Measurements from ENCODE around the gene SYPL2. TPM values are rescaled to one million over a fixed set of nuclear protein-coding genes. Genes with fewer than 3 reads are reported as not detected.
A peak's percentile ranks its signal among the peaks of the same experiment; 100 is the strongest.

The SYPL2 gene
- total RNA-seq, result not detected

- H3K4me1 Mint-ChIP-seq (ENCODE audit: low read depth in 2 of 2), result peaks cover 0 to 3% of the 10 kb centered on the region in 2 donors
- no peaks in the 10 kb centered on the region for H3K36me3 Mint-ChIP-seq
- peak within 1 kb of the TSS; percentile 66 for H3K4me3 Mint-ChIP-seq
Observed at GRCh38 chr1:109466452-109467300, at the start of gene SYPL2. TSS of gene SYPL2 (plus strand) at chr1:109466546. CDS start at chr1:109466844, 298 bp downstream.

GRCh38 chr1:109423498-109423897 is 42.8 kb upstream of the SYPL2 start:
- ATAC-seq (no peak), DNase-seq (ENCODE audit: low spot score) (no peak)
- Mint-ChIP-seq H3K9me3 (no peaks in the 10 kb centered on the region), H3K36me3 (peaks cover 14% of the 10 kb centered on the region), H3K27ac (peak overlapping the region; percentile 75 to 81), H3K4me1 (ENCODE audit: low read depth in 2 of 2) (peaks cover 28 to 30% of the 10 kb centered on the region in 2 donors), H3K27me3 (no peaks in the 10 kb centered on the region), H3K4me3 (peak overlapping the region; percentile 94)

More at GRCh38 chr1:109466452-109467300, at the start of gene SYPL2:
- DNase-seq (ENCODE audit: low spot score) (no peak), ATAC-seq (peak; percentile 56 to 66)
- Mint-ChIP-seq H3K27ac (no peak within 1 kb of the TSS), H3K27me3 (peaks cover 53 to 63% of the 10 kb centered on the region in 2 donors), H3K9me3 (no peaks in the 10 kb centered on the region)

- peaks cover 14% of the 10 kb centered on the region for H3K36me3 Mint-ChIP-seq
- H3K4me1 Mint-ChIP-seq (ENCODE audit: low read depth in 2 of 2), result peaks cover 28 to 30% of the 10 kb centered on the region in 2 donors
- no peaks in the 10 kb centered on the region for H3K27me3 Mint-ChIP-seq
- H3K4me3 Mint-ChIP-seq, result peak overlapping the region; percentile 94
- DNase-seq (ENCODE audit: low spot score) (peak; percentile 83), ATAC-seq (peak; percentile 74 to 77)
- peak overlapping the region; percentile 75 to 81 for H3K27ac Mint-ChIP-seq
- H3K9me3 Mint-ChIP-seq, result no peaks in the 10 kb centered on the region
Observed at GRCh38 chr1:109425391-109426280, 40.7 kb upstream of the SYPL2 start.

- Mint-ChIP-seq H3K27ac (peak within 1 kb of the TSS; percentile 75 to 81), H3K36me3 (peaks cover 14% of the 10 kb centered on the region), H3K27me3 (peaks cover 0 to 4% of the 10 kb centered on the region in 2 donors), H3K4me1 (ENCODE audit: low read depth in 2 of 2) (peaks cover 28 to 30% of the 10 kb centered on the region in 2 donors), H3K9me3 (no peaks in the 10 kb centered on the region), H3K4me3 (peak within 1 kb of the TSS; percentile 94)
- DNase-seq (ENCODE audit: low spot score), result peak; percentile 96
- ATAC-seq, result peak; percentile 97 to 99
Observed at GRCh38 chr1:109426281-109427170, 39.8 kb upstream of the SYPL2 start, which contains the start of gene PSMA5. TSS of gene PSMA5 (minus strand) at chr1:109426448. CDS start at chr1:109426330, 118 bp downstream.

- DNase-seq (ENCODE audit: low spot score) (no peak), ATAC-seq (no peak)
- Mint-ChIP-seq H3K27me3 (peaks cover 0 to 4% of the 10 kb centered on the region in 2 donors), H3K27ac (peak overlapping the region; percentile 75 to 81), H3K4me3 (peak overlapping the region; percentile 94), H3K36me3 (peaks cover 11% of the 10 kb centered on the region), H3K9me3 (no peaks in the 10 kb centered on the region), H3K4me1 (ENCODE audit: low read depth in 2 of 2) (peaks cover 24 to 26% of the 10 kb centered on the region in 2 donors)
Observed at GRCh38 chr1:109427171-109427467, 39.2 kb upstream of the SYPL2 start.

- H3K4me3 Mint-ChIP-seq, result no peak overlapping the region
- H3K4me1 Mint-ChIP-seq (ENCODE audit: low read depth in 2 of 2), result peaks cover 1 to 4% of the 10 kb centered on the region in 2 donors
- H3K36me3 Mint-ChIP-seq, result no peaks in the 10 kb centered on the region
- no peak for ATAC-seq
- H3K27ac Mint-ChIP-seq, result no peak overlapping the region
- peaks cover 0 to 17% of the 10 kb centered on the region in 2 donors for H3K27me3 Mint-ChIP-seq
- no peak for DNase-seq (ENCODE audit: low spot score)
- no peaks in the 10 kb centered on the region for H3K9me3 Mint-ChIP-seq
Observed at GRCh38 chr1:109432336-109432735, 34.0 kb upstream of the SYPL2 start.

GRCh38 chr1:109433322-109433721 is 33.0 kb upstream of the SYPL2 start:
- Mint-ChIP-seq H3K36me3 (no peaks in the 10 kb centered on the region), H3K9me3 (no peaks in the 10 kb centered on the region), H3K4me3 (no peak overlapping the region), H3K4me1 (ENCODE audit: low read depth in 2 of 2) (no peaks in the 10 kb centered on the region), H3K27ac (no peak overlapping the region), H3K27me3 (peaks cover 0 to 17% of the 10 kb centered on the region in 2 donors)
- DNase-seq (ENCODE audit: low spot score) (no peak), ATAC-seq (no peak)

GRCh38 chr1:109434484-109434883 is 31.9 kb upstream of the SYPL2 start:
- no peaks in the 10 kb centered on the region for H3K4me1 Mint-ChIP-seq (ENCODE audit: low read depth in 2 of 2)
- H3K36me3 Mint-ChIP-seq, result no peaks in the 10 kb centered on the region

GRCh38 chr1:109438798-109439297 is 27.5 kb upstream of the SYPL2 start:
- DNase-seq (ENCODE audit: low spot score) (no peak), ATAC-seq (no peak)
- no peak overlapping the region for H3K27ac Mint-ChIP-seq
- H3K36me3 Mint-ChIP-seq, result no peaks in the 10 kb centered on the region
- peaks cover 0 to 6% of the 10 kb centered on the region in 2 donors for H3K27me3 Mint-ChIP-seq
- H3K4me3 Mint-ChIP-seq, result no peak overlapping the region
- H3K4me1 Mint-ChIP-seq (ENCODE audit: low read depth in 2 of 2), result no peaks in the 10 kb centered on the region
- H3K9me3 Mint-ChIP-seq, result no peaks in the 10 kb centered on the region

More at GRCh38 chr1:109434484-109434883, 31.9 kb upstream of the SYPL2 start:
- ATAC-seq, result no peak
- no peak overlapping the region for H3K4me3 Mint-ChIP-seq
- H3K9me3 Mint-ChIP-seq, result no peaks in the 10 kb centered on the region
- no peak overlapping the region for H3K27ac Mint-ChIP-seq
- DNase-seq (ENCODE audit: low spot score), result no peak
- peaks cover 0 to 17% of the 10 kb centered on the region in 2 donors for H3K27me3 Mint-ChIP-seq

- ATAC-seq (no peak), DNase-seq (ENCODE audit: low spot score) (no peak)
- H3K4me3 Mint-ChIP-seq, result no peak overlapping the region
- peaks cover 6% of the 10 kb centered on the region in 2 donors for H3K27me3 Mint-ChIP-seq
- no peak overlapping the region for H3K27ac Mint-ChIP-seq
- H3K4me1 Mint-ChIP-seq (ENCODE audit: low read depth in 2 of 2), result no peaks in the 10 kb centered on the region
- no peaks in the 10 kb centered on the region for H3K9me3 Mint-ChIP-seq
- no peaks in the 10 kb centered on the region for H3K36me3 Mint-ChIP-seq
Observed at GRCh38 chr1:109441069-109441468, 25.3 kb upstream of the SYPL2 start.

GRCh38 chr1:109443476-109443875 is 22.9 kb upstream of the SYPL2 start:
- ATAC-seq (no peak), DNase-seq (ENCODE audit: low spot score) (no peak)
- Mint-ChIP-seq H3K27me3 (peaks cover 11 to 15% of the 10 kb centered on the region in 2 donors), H3K36me3 (no peaks in the 10 kb centered on the region), H3K27ac (no peak overlapping the region), H3K9me3 (no peaks in the 10 kb centered on the region), H3K4me1 (ENCODE audit: low read depth in 2 of 2) (no peaks in the 10 kb centered on the region), H3K4me3 (no peak overlapping the region)

- no peak for ATAC-seq
- H3K36me3 Mint-ChIP-seq, result no peaks in the 10 kb centered on the region
- H3K4me3 Mint-ChIP-seq, result no peak overlapping the region
- peaks cover 11 to 15% of the 10 kb centered on the region in 2 donors for H3K27me3 Mint-ChIP-seq
- H3K9me3 Mint-ChIP-seq, result no peaks in the 10 kb centered on the region
- DNase-seq (ENCODE audit: low spot score), result no peak
- H3K4me1 Mint-ChIP-seq (ENCODE audit: low read depth in 2 of 2), result no peaks in the 10 kb centered on the region
- no peak overlapping the region for H3K27ac Mint-ChIP-seq
Observed at GRCh38 chr1:109444346-109444745, 22.0 kb upstream of the SYPL2 start.
